WTC11 (cell line): ENCODE measurements around the gene POU2F1.

Experiments
- CTCF ChIP-seq: fragments of 200-600 bp; IDR thresholded peaks from 2 replicates; pipeline ENCODE4 v1.8.0; 2022; ENCODE audit warnings: antibody characterized with exemption
- IRF1 ChIP-seq: sonication (generic); formaldehyde crosslinking; IDR thresholded peaks from 2 replicates; pipeline ENCODE4 v1.8.0; 2023; ENCODE audit warnings: missing genetic modification reagents
- TF ChIP-seq, protein P1 (sequence below): sonication (generic); formaldehyde crosslinking; IDR thresholded peaks from 2 replicates; pipeline ENCODE4 v1.8.0; 2022; ENCODE audit warnings: missing genetic modification reagents

DNA sequence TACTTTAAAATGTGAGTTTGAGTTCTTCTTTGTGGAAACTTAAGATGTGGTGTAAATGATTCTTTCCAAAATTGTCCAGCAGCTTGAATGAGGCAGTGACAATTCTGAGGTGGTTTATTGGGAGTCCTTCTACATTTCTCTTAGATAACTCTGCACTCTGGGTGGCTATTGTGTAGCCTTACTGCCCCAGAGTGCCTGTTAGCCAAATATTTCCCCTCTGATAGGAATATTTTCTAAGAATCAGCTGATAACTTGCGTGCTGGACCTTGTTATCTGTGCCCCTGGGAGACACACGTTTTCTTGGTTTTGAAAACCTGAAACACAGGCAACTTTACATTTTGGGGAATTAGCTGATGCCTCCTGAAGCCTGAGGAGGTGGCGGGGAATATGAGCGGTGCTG lies 206.0 kb downstream of the POU2F1 start:
- TF ChIP-seq IRF1 (CRISPR knock-in tag), result no peak
- TF ChIP-seq CTCF, result no peak
- TF ChIP-seq, protein P1, sequence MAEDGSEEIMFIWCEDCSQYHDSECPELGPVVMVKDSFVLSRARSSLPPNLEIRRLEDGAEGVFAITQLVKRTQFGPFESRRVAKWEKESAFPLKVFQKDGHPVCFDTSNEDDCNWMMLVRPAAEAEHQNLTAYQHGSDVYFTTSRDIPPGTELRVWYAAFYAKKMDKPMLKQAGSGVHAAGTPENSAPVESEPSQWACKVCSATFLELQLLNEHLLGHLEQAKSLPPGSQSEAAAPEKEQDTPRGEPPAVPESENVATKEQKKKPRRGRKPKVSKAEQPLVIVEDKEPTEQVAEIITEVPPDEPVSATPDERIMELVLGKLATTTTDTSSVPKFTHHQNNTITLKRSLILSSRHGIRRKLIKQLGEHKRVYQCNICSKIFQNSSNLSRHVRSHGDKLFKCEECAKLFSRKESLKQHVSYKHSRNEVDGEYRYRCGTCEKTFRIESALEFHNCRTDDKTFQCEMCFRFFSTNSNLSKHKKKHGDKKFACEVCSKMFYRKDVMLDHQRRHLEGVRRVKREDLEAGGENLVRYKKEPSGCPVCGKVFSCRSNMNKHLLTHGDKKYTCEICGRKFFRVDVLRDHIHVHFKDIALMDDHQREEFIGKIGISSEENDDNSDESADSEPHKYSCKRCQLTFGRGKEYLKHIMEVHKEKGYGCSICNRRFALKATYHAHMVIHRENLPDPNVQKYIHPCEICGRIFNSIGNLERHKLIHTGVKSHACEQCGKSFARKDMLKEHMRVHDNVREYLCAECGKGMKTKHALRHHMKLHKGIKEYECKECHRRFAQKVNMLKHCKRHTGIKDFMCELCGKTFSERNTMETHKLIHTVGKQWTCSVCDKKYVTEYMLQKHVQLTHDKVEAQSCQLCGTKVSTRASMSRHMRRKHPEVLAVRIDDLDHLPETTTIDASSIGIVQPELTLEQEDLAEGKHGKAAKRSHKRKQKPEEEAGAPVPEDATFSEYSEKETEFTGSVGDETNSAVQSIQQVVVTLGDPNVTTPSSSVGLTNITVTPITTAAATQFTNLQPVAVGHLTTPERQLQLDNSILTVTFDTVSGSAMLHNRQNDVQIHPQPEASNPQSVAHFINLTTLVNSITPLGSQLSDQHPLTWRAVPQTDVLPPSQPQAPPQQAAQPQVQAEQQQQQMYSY (CRISPR knock-in tag), result no peak
